Esophagus muscularis mucosa (tissue), 4 donors: ENCODE measurements around the gene ACCSL. TPM values are rescaled to one million over a fixed set of nuclear protein-coding genes. Genes with fewer than 3 reads are reported as not detected.

Experiments
- DNase-seq: peaks from one replicate; pipeline ENCODE4 v3.0.0-alpha.2; 2017; ENCODE audit errors: extremely low spot score
- H3K27ac ChIP-seq, 4 donors: fragments of 200-600 bp; sonication (generic); replicated peaks in 1 of 4; 1 replicate in 3 of 4; 2 replicates in 1 of 4; pipeline ENCODE4 v1.5.1; 2016 to 2019; ENCODE audit warnings: mild to moderate bottlenecking in 1 of 4
- H3K27me3 ChIP-seq, 4 donors: fragments of 200-600 bp; sonication (generic); one replicate each; pipeline versions ENCODE4 v1.5.1 to v1.6.0; 2016 to 2019
- H3K36me3 ChIP-seq, 4 donors: fragments of 200-600 bp; sonication (generic); one replicate each; pipeline ENCODE4 v1.5.1; 2016 to 2019
- H3K4me1 ChIP-seq, 4 donors: fragments of 200-600 bp; sonication (generic); one replicate each; pipeline ENCODE4 v1.5.1; 2016 to 2019
- H3K4me3 ChIP-seq, 4 donors: fragments of 200-600 bp; sonication (generic); 1 replicate in 2 of 4; 2 replicates in 2 of 4; pipeline ENCODE4 v1.5.1; 2016 to 2019; ENCODE audit warnings: mild to moderate bottlenecking in 4 of 4, moderate library complexity in 1 of 4
- H3K9me3 ChIP-seq, 4 donors: fragments of 200-600 bp; sonication (generic); 1 replicate in 3 of 4; 2 replicates in 1 of 4; pipeline ENCODE4 v1.5.1; 2016 to 2019
- CTCF ChIP-seq, 3 experiments: fragments of 200-600 bp in 2 of 3; fragments of 450-650 bp in 1 of 3; sonication (generic) in 2 of 3; IDR thresholded peaks; one replicate each; pipeline ENCODE4 v1.5.1; 2017 to 2019; ENCODE audit warnings: antibody characterized with exemption in 3 of 3, mild to moderate bottlenecking in 2 of 3, moderate library complexity in 1 of 3
- EP300 ChIP-seq: sonication (generic); formaldehyde crosslinking; IDR thresholded peaks from one replicate; pipeline ENCODE4 v1.6.1; 2017; ENCODE audit warnings: antibody characterized with exemption
- POLR2A ChIP-seq: fragments of 450-650 bp; IDR thresholded peaks from one replicate; pipeline ENCODE4 v1.6.1; 2017; ENCODE audit warnings: antibody characterized with exemption, moderate library complexity, mild to moderate bottlenecking, low read depth
- POLR2AphosphoS5 ChIP-seq, 2 donors: sonication (generic); formaldehyde crosslinking; IDR thresholded peaks; one replicate each; pipeline ENCODE4 v1.6.1; 2017; ENCODE audit warnings: antibody characterized with exemption in 2 of 2
- WGBS: methylation state at CpG from one replicate; pipeline ENCODE4 v1.1.5; 2018; 5-methylcytosine and 5-hydroxymethylcytosine counted together
- intact Hi-C: fragments of 100-400 bp; cut with DNase I; formaldehyde crosslinking; loops from one replicate; pipeline ENCODE4 v1.15.1; 2023
- total RNA-seq, 4 donors: library from RNA; depleted of rRNA; stranded (reverse); fragments of >200 nt; gene quantifications; one replicate each; pipeline versions ENCODE4 v1.1.0 to v1.2.1, GENCODE V29; 2016

ACCSL gene
- total RNA-seq, 4 donors from 2014 or later, result not detected

GRCh38 chr11:44097821-44098220, 50.0 kb downstream of the ACCSL start:
- no peaks in the 10 kb centered on the region for H3K9me3 ChIP-seq
- intact Hi-C loops, result loop anchor here (5.0 kb wide), 1 partner anchor 424 kb away; no protein-coding TSS in a partner anchor
- no peaks in the 10 kb centered on the region for H3K27me3 ChIP-seq
- peaks cover 11 to 35% (median 33%) of the 10 kb centered on the region in 4 donors for H3K4me1 ChIP-seq
- TF ChIP-seq POLR2A, result no peak
- TF ChIP-seq CTCF (IDR thresholded peaks at IDR 0.05), result no peak
- TF ChIP-seq POLR2AphosphoS5 (IDR thresholded peaks at IDR 0.05), result no peak
- TF ChIP-seq EP300, result no peak
- H3K4me3 ChIP-seq, result no peak overlapping the region
- H3K27ac ChIP-seq, result no peak overlapping the region
- no peak for DNase-seq
- 80% methylated on average over 2 of the region's 2 CpGs for WGBS
- H3K36me3 ChIP-seq, result peaks cover 0 to 9% (median 4%) of the 10 kb centered on the region in 4 donors

- WGBS, result 100% methylated on average over 2 of the region's 2 CpGs
These were observed 53.3 kb downstream of the ACCSL start for GRCh38 chr11:44101098-44101497.

GRCh38 chr11:44104481-44105294, 56.9 kb downstream of the ACCSL start:
- DNase-seq, result no peak
- Histone ChIP-seq H3K27ac (no peak overlapping the region), H3K4me1 (peaks cover 0 to 9% (median 4%) of the 10 kb centered on the region in 4 donors), H3K9me3 (no peaks in the 10 kb centered on the region), H3K27me3 (no peaks in the 10 kb centered on the region), H3K4me3 (no peak overlapping the region), H3K36me3 (peaks cover 19 to 27% (median 22%) of the 10 kb centered on the region in 4 donors)
- 90% methylated on average over 5 of the region's 5 CpGs for WGBS
- intact Hi-C loops, result no loop called here
- TF ChIP-seq EP300, result no peak
- TF ChIP-seq CTCF (IDR thresholded peaks at IDR 0.05), result no peak
- TF ChIP-seq POLR2AphosphoS5 (IDR thresholded peaks at IDR 0.05), result no peak
- TF ChIP-seq POLR2A, result no peak

More at GRCh38 chr11:44101098-44101497, 53.3 kb downstream of the ACCSL start:
- Histone ChIP-seq H3K9me3 (no peaks in the 10 kb centered on the region), H3K36me3 (peaks cover 0 to 9% (median 4%) of the 10 kb centered on the region in 4 donors), H3K27me3 (no peaks in the 10 kb centered on the region), H3K27ac (no peak overlapping the region), H3K4me3 (no peak overlapping the region), H3K4me1 (peaks cover 8 to 22% (median 17%) of the 10 kb centered on the region in 4 donors)
- intact Hi-C loops, result no loop called here
- DNase-seq, result no peak
- TF ChIP-seq POLR2AphosphoS5 (IDR thresholded peaks at IDR 0.05), result no peak
- TF ChIP-seq CTCF (IDR thresholded peaks at IDR 0.05), result no peak
- TF ChIP-seq EP300, result no peak
- no peak for TF ChIP-seq POLR2A

- H3K27ac ChIP-seq, result no peak overlapping the region
- no peaks in the 10 kb centered on the region for H3K9me3 ChIP-seq
- no peak overlapping the region for H3K4me3 ChIP-seq
- 92% methylated on average over 6 of the region's 6 CpGs for whole genome bisulfite sequencing
- H3K27me3 ChIP-seq, result no peaks in the 10 kb centered on the region
- peaks cover 19 to 32% (median 23%) of the 10 kb centered on the region in 4 donors for H3K36me3 ChIP-seq
- H3K4me1 ChIP-seq, result peaks cover 15 to 21% (median 17%) of the 10 kb centered on the region in 4 donors
- no peak for DNase-seq
- intact Hi-C loops, result no loop called here
- TF ChIP-seq POLR2AphosphoS5 (IDR thresholded peaks at IDR 0.05) (no peak), POLR2A (no peak), CTCF (IDR thresholded peaks at IDR 0.05) (no peak)
These were observed 60.5 kb downstream of the ACCSL start for GRCh38 chr11:44108260-44108659.

Other genes with a start within 250 kb of the ACCSL start
- 10 to 100 TPM; 17.4 to 38.2 (median 24.6) TPM for gene ALKBH3, start 167.2 kb upstream of the ACCSL start, total RNA-seq
- 100 to 1,000 TPM in 1 of 4 donors, 10 to 100 TPM in 3; 23.3 to 645 (median 96.5) TPM for gene C11orf96, start 105.3 kb upstream of the ACCSL start, total RNA-seq
- gene ACCS, start 18.3 kb downstream of the ACCSL start, total RNA-seq, result 10 to 100 TPM in 2 of 4 donors, 1 to 10 TPM in 2; 8.0 to 19.1 (median 13.5) TPM
- gene EXT2, start 47.7 kb downstream of the ACCSL start, total RNA-seq, result 10 to 100 TPM; 47.8 to 80.4 (median 68.0) TPM